ENCODE measurements around the gene UBXN7.

DNA sequence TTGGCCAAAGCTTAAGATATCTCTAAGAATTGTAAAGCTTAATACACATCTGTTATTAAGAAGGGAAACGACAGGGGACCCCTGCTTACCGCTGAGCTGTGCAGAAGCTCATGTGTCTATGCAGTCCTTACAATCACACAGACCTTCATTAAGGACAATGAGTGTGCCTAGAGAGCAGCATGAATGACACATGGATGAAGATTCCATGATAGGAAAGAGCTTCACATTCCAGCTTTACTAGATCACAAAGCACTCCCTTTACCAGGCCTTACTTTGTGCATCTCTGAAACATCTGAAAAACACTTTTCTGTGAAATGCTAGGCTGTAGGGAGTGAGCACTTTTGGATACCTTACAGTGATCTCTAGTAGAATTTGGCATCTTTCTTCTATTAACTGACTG, 39.3 kb upstream of the UBXN7 start:
- no peak for TF ChIP-seq ZNF431 (CRISPR knock-in tag; IDR thresholded peaks at IDR 0.05; ENCODE audit: borderline replicate concordance, low read depth)
- TF ChIP-seq KDM1A (CRISPR knock-in tag; IDR thresholded peaks at IDR 0.05) = no peak
- TF ChIP-seq, protein P1, sequence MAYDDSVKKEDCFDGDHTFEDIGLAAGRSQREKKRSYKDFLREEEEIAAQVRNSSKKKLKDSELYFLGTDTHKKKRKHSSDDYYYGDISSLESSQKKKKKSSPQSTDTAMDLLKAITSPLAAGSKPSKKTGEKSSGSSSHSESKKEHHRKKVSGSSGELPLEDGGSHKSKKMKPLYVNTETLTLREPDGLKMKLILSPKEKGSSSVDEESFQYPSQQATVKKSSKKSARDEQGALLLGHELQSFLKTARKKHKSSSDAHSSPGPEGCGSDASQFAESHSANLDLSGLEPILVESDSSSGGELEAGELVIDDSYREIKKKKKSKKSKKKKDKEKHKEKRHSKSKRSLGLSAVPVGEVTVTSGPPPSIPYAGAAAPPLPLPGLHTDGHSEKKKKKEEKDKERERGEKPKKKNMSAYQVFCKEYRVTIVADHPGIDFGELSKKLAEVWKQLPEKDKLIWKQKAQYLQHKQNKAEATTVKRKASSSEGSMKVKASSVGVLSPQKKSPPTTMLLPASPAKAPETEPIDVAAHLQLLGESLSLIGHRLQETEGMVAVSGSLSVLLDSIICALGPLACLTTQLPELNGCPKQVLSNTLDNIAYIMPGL (CRISPR knock-in tag; IDR thresholded peaks at IDR 0.05; ENCODE audit: borderline replicate concordance in 1 of 2, low read depth in 1 of 2) = no peak
- no peak for TF ChIP-seq ZNF282 (IDR thresholded peaks at IDR 0.05; ENCODE audit: partially characterized antibody)
- TF ChIP-seq CTCF (CRISPR knock-in tag; IDR thresholded peaks at IDR 0.05) = no peak
- TF ChIP-seq, protein P2, sequence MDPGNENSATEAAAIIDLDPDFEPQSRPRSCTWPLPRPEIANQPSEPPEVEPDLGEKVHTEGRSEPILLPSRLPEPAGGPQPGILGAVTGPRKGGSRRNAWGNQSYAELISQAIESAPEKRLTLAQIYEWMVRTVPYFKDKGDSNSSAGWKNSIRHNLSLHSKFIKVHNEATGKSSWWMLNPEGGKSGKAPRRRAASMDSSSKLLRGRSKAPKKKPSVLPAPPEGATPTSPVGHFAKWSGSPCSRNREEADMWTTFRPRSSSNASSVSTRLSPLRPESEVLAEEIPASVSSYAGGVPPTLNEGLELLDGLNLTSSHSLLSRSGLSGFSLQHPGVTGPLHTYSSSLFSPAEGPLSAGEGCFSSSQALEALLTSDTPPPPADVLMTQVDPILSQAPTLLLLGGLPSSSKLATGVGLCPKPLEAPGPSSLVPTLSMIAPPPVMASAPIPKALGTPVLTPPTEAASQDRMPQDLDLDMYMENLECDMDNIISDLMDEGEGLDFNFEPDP (CRISPR knock-in tag; conservative IDR thresholded peaks at IDR 0.05) = no peak
